Activated naive CD8-positive, alpha-beta T cell treated with anti-CD3 and anti-CD28 coated beads for 36 hours (primary cell): Measurements from ENCODE around the gene DLG1. TPM values are rescaled to one million over a fixed set of nuclear protein-coding genes. Genes with fewer than 3 reads are reported as not detected.

Experiments used
- DNase-seq: peaks from one replicate; pipeline ENCODE4 v3.0.0; 2021
- H3K27ac Mint-ChIP-seq: one replicate; pipeline ENCODE4 v1.8.0; 2022; ENCODE audit warnings: mild to moderate bottlenecking, moderate library complexity, mixed read lengths
- H3K27me3 Mint-ChIP-seq: one replicate; pipeline ENCODE4 v1.8.0; 2022; ENCODE audit warnings: mild to moderate bottlenecking, mixed read lengths
- H3K36me3 Mint-ChIP-seq: one replicate; pipeline ENCODE4 v1.8.0; 2021; ENCODE audit warnings: mild to moderate bottlenecking, mixed read lengths
- H3K4me1 Mint-ChIP-seq: one replicate; pipeline ENCODE4 v1.8.0; 2021; ENCODE audit warnings: mixed read lengths
- H3K4me3 Mint-ChIP-seq: one replicate; pipeline ENCODE4 v1.8.0; 2022; ENCODE audit warnings: mild to moderate bottlenecking, moderate library complexity, mixed read lengths
- H3K9me3 Mint-ChIP-seq: one replicate; pipeline ENCODE4 v1.8.0; 2022; ENCODE audit warnings: mixed read lengths
- total RNA-seq, 2 experiments: library from RNA; stranded (reverse); gene quantifications; one replicate each; pipeline ENCODE4 v1.2.3, GENCODE V29; 2021

DLG1 gene
- total RNA-seq, 2 experiments from 2014 or later: 47.9 to 49.1 TPM

- Mint-ChIP-seq H3K36me3 (no peaks in the 10 kb centered on the region), H3K9me3 (no peaks in the 10 kb centered on the region), H3K4me1 (no peaks in the 10 kb centered on the region), H3K27ac (no peak overlapping the region), H3K27me3 (no peaks in the 10 kb centered on the region), H3K4me3 (no peak overlapping the region)
- no peak for DNase-seq
These were observed 301.8 kb downstream of the DLG1 start for GRCh38 chr3:196996454-196997265.

GRCh38 chr3:196995646-196996355 lies 302.6 kb downstream of the DLG1 start:
- Mint-ChIP-seq H3K4me3 (no peak overlapping the region), H3K9me3 (no peaks in the 10 kb centered on the region), H3K27me3 (no peaks in the 10 kb centered on the region), H3K27ac (no peak overlapping the region), H3K36me3 (no peaks in the 10 kb centered on the region), H3K4me1 (no peaks in the 10 kb centered on the region)
- DNase-seq: no peak

- Mint-ChIP-seq H3K36me3 (no peaks in the 10 kb centered on the region), H3K27me3 (no peaks in the 10 kb centered on the region), H3K4me3 (no peak overlapping the region), H3K4me1 (no peaks in the 10 kb centered on the region), H3K27ac (no peak overlapping the region), H3K9me3 (no peaks in the 10 kb centered on the region)
- no peak for DNase-seq
These were observed 303.4 kb downstream of the DLG1 start for GRCh38 chr3:196995027-196995426.

- H3K27ac Mint-ChIP-seq: no peak overlapping the region
- H3K36me3 Mint-ChIP-seq: no peaks in the 10 kb centered on the region
- H3K9me3 Mint-ChIP-seq: no peaks in the 10 kb centered on the region
- H3K4me3 Mint-ChIP-seq: no peak overlapping the region
- no peak for DNase-seq
- no peaks in the 10 kb centered on the region for H3K27me3 Mint-ChIP-seq
- H3K4me1 Mint-ChIP-seq: no peaks in the 10 kb centered on the region
These were observed 304.4 kb downstream of the DLG1 start for GRCh38 chr3:196994056-196994455.
